GM21786 (cell line): ENCODE results near the gene CHST12.

Experiments
- ATAC-seq: cut with Tn5 transposase; IDR thresholded peaks from one replicate; pipeline ENCODE4 v1.9.1; 2021; ENCODE audit not compliant: unreplicated experiment

CHST12 gene

GRCh38 chr7:2497065-2497464 lies 93.7 kb downstream of the CHST12 start:
- ATAC-seq = no peak

GRCh38 chr7:2497500-2498336 lies 94.3 kb downstream of the CHST12 start:
- ATAC-seq = no peak
